Gastroesophageal sphincter (tissue), 4 donors: ENCODE data around the gene TMEM38A. TPM values are rescaled to one million over a fixed set of nuclear protein-coding genes. Genes with fewer than 3 reads are reported as not detected.
A peak's percentile ranks its signal among the peaks of the same experiment; 100 is the strongest.

ENCODE experiments used
- ATAC-seq: fragments of 150-250 bp; one replicate; pipeline ENCODE4 v1.9.1; 2016; ENCODE audit warnings: mild to moderate bottlenecking, moderate library complexity
- H3K27ac ChIP-seq, 4 donors: fragments of 200-600 bp; sonication (generic) in 3 of 4; 1 replicate in 3 of 4; 2 replicates in 1 of 4; pipeline ENCODE4 v1.5.1; 2016 to 2019
- H3K27me3 ChIP-seq: fragments of 200-600 bp; sonication (generic); one replicate; pipeline ENCODE4 v1.5.1; 2019
- H3K36me3 ChIP-seq, 2 donors: fragments of 200-600 bp; sonication (generic); one replicate each; pipeline ENCODE4 v1.5.1; 2019; ENCODE audit warnings: control low read depth in 1 of 2
- H3K4me1 ChIP-seq, 3 donors: fragments of 200-600 bp; sonication (generic); 1 replicate in 2 of 3; 2 replicates in 1 of 3; pipeline ENCODE4 v1.5.1; 2016 to 2019; ENCODE audit warnings: control low read depth in 2 of 3
- H3K4me3 ChIP-seq, 2 donors: fragments of 200-600 bp; sonication (generic); one replicate each; pipeline ENCODE4 v1.5.1; 2019; ENCODE audit warnings: mild to moderate bottlenecking in 1 of 2, moderate library complexity in 1 of 2
- H3K9me3 ChIP-seq, 3 donors: fragments of 200-600 bp; sonication (generic); one replicate each; pipeline ENCODE4 v1.5.1; 2017 to 2019; ENCODE audit warnings: control low read depth in 2 of 3
- CTCF ChIP-seq, 4 experiments: fragments of 200-600 bp in 2 of 4; fragments of 450-650 bp in 2 of 4; sonication (generic) in 1 of 4; IDR thresholded peaks; one replicate each; pipeline ENCODE4 v1.5.1; 2017 to 2019; ENCODE audit warnings: antibody characterized with exemption in 4 of 4, mild to moderate bottlenecking in 2 of 4, moderate library complexity in 2 of 4
- EP300 ChIP-seq: sonication (generic); formaldehyde crosslinking; IDR thresholded peaks from one replicate; pipeline ENCODE4 v1.6.1; 2017; ENCODE audit warnings: antibody characterized with exemption, mild to moderate bottlenecking
- POLR2A ChIP-seq, 2 donors: fragments of 450-650 bp; IDR thresholded peaks; one replicate each; pipeline ENCODE4 v1.6.1; 2017; ENCODE audit warnings: antibody characterized with exemption in 2 of 2, mild to moderate bottlenecking in 2 of 2, moderate library complexity in 1 of 2
- POLR2AphosphoS5 ChIP-seq: sonication (generic); formaldehyde crosslinking; IDR thresholded peaks from one replicate; pipeline ENCODE4 v1.6.1; 2017; ENCODE audit warnings: antibody characterized with exemption
- WGBS, 2 donors: methylation state at CpG; one replicate each; pipeline ENCODE4 v1.1.5; 2018; ENCODE audit warnings: low coverage in 1 of 2; 5-methylcytosine and 5-hydroxymethylcytosine counted together
- total RNA-seq, 4 donors: library from RNA; depleted of rRNA; stranded (reverse); fragments of >200 nt; gene quantifications; one replicate each; pipeline ENCODE4 v1.1.0, GENCODE V29; 2016

The TMEM38A gene
- total RNA-seq, 4 donors from 2014 or later = 7.1 to 18.8 (median 8.8) TPM

- peaks cover 0 to 42% of the 10 kb centered on the region in 2 donors for H3K36me3 ChIP-seq
- peak overlapping the region; percentile 98 to 99 for H3K4me3 ChIP-seq
- H3K9me3 ChIP-seq = no peaks in the 10 kb centered on the region
- TF ChIP-seq EP300 (no peak), CTCF (IDR thresholded peaks at IDR 0.05) (no peak), POLR2AphosphoS5 (no peak)
- H3K27me3 ChIP-seq = no peaks in the 10 kb centered on the region
- peak overlapping the region in 3 of 4 donors; percentile 95 to 99 (median 98) for H3K27ac ChIP-seq
- peaks cover 2 to 58% (median 32%) of the 10 kb centered on the region in 3 donors for H3K4me1 ChIP-seq
- no peak for ATAC-seq
- 0% methylated on average over 6 of the region's 12 CpGs; no CpG with 5 or more reads in 1 of the 2 donors for WGBS, 2 donors
These were observed 34.1 kb upstream of the TMEM38A start for GRCh38 chr19:16626796-16627192.

GRCh38 chr19:16627193-16627927 is 33.6 kb upstream of the TMEM38A start:
- no peaks in the 10 kb centered on the region for H3K27me3 ChIP-seq
- peaks cover 0 to 47% of the 10 kb centered on the region in 2 donors for H3K36me3 ChIP-seq
- no peak for ATAC-seq
- no peaks in the 10 kb centered on the region for H3K9me3 ChIP-seq
- peak overlapping the region; percentile 98 to 99 for H3K4me3 ChIP-seq
- H3K4me1 ChIP-seq = peaks cover 2 to 52% (median 32%) of the 10 kb centered on the region in 3 donors
- H3K27ac ChIP-seq = peak overlapping the region; percentile 79 to 99 (median 96)
- TF ChIP-seq CTCF (IDR thresholded peaks at IDR 0.05) = no peak
- no peak for TF ChIP-seq POLR2A (IDR thresholded peaks at IDR 0.05)
- TF ChIP-seq POLR2AphosphoS5 = no peak
- TF ChIP-seq EP300 = no peak
- 2% methylated on average over 6 to 7 of the region's 52 CpGs for WGBS, 2 donors

GRCh38 chr19:16627928-16628182 is 33.1 kb upstream of the TMEM38A start:
- no peak for ATAC-seq
- Histone ChIP-seq H3K4me3 (peak overlapping the region; percentile 98 to 99), H3K36me3 (peaks cover 0 to 52% of the 10 kb centered on the region in 2 donors), H3K27me3 (no peaks in the 10 kb centered on the region), H3K27ac (peak overlapping the region; percentile 79 to 99 (median 96)), H3K9me3 (no peaks in the 10 kb centered on the region), H3K4me1 (peaks cover 2 to 48% (median 32%) of the 10 kb centered on the region in 3 donors)
- no CpG with 5 or more reads among the region's 38 CpGs for WGBS, 2 donors
- TF ChIP-seq POLR2A (IDR thresholded peaks at IDR 0.05) (no peak), CTCF (IDR thresholded peaks at IDR 0.05) (no peak), POLR2AphosphoS5 (no peak), EP300 (no peak)

- Histone ChIP-seq H3K27ac (peak within 1 kb of the TSS; percentile 95 to 99 (median 96)), H3K27me3 (no peaks in the 10 kb centered on the region), H3K9me3 (no peaks in the 10 kb centered on the region), H3K4me1 (peaks cover 2 to 48% (median 32%) of the 10 kb centered on the region in 3 donors), H3K4me3 (peak within 1 kb of the TSS; percentile 98 to 99), H3K36me3 (peaks cover 0 to 54% of the 10 kb centered on the region in 2 donors)
- ATAC-seq = peak; percentile 97
- no CpG with 5 or more reads among the region's 98 CpGs for WGBS, 2 donors
- TF ChIP-seq POLR2A (IDR thresholded peaks at IDR 0.05) = peak; percentile 85 to 88
- TF ChIP-seq POLR2AphosphoS5 = peak; percentile 93
- peak in 1 of 4 experiments; percentile 38 for TF ChIP-seq CTCF (IDR thresholded peaks at IDR 0.05)
- TF ChIP-seq EP300 = no peak
These were observed 32.6 kb upstream of the TMEM38A start, which contains the start of gene MED26 for GRCh38 chr19:16628183-16628983. MED26 (minus strand) TSS chr19:16628204; CDS start chr19:16627943, 261 bp downstream.
